GM06990 (cell line): Measurements from ENCODE around the gene RAP1GAP2.
"Not testable (repeated sequence)": the region's sequence is repeated elsewhere in the genome, so short reads cannot be mapped to it uniquely, and the experiment has no call there.

Experiments
- DNase-seq: peaks from one replicate; pipeline ENCODE4 v3.0.0-alpha.2; 2011; ENCODE audit not compliant: insufficient read length; ENCODE audit errors: extremely low read depth
- H3K27me3 ChIP-seq: replicated peaks from 2 replicates; pipeline ENCODE4 v1.6.0; 2011; ENCODE audit warnings: low read length; ENCODE audit not compliant: control insufficient read depth, insufficient read depth
- H3K36me3 ChIP-seq: 2 replicates; pipeline ENCODE4 v1.5.1; 2011; ENCODE audit warnings: low read length; ENCODE audit not compliant: control insufficient read depth, insufficient read depth
- H3K4me3 ChIP-seq: replicated peaks from 2 replicates; pipeline ENCODE4 v1.5.1; 2011; ENCODE audit warnings: low read depth, mild to moderate bottlenecking, control low read depth, low read length
- CTCF ChIP-seq: IDR thresholded peaks from 2 replicates; pipeline ENCODE4 v1.5.1; 2011; ENCODE audit warnings: low read length, control low read depth, mild to moderate bottlenecking, inconsistent platforms; ENCODE audit not compliant: insufficient read depth, poor library complexity, severe bottlenecking

The RAP1GAP2 gene

GRCh38 chr17:2814049-2814448 lies 17.8 kb downstream of the RAP1GAP2 start:
- Histone ChIP-seq H3K4me3 (peak overlapping the region; percentile 47), H3K36me3 (no peaks in the 10 kb centered on the region), H3K27me3 (no peaks in the 10 kb centered on the region; the same call in 1 of the 2 replicates)
- no peak for TF ChIP-seq CTCF
- no peak for DNase-seq

- no peak for TF ChIP-seq CTCF
- Histone ChIP-seq H3K36me3 (no peaks in the 10 kb centered on the region), H3K4me3 (peak overlapping the region; percentile 47), H3K27me3 (no peaks in the 10 kb centered on the region)
- peak; percentile 84 for DNase-seq
These were observed 18.5 kb downstream of the RAP1GAP2 start for GRCh38 chr17:2814481-2815341.

GRCh38 chr17:2815781-2816185 lies 19.5 kb downstream of the RAP1GAP2 start:
- DNase-seq = no peak
- Histone ChIP-seq H3K36me3 (no peaks in the 10 kb centered on the region), H3K4me3 (no peak overlapping the region), H3K27me3 (no peaks in the 10 kb centered on the region)
- no peak for TF ChIP-seq CTCF

- Histone ChIP-seq H3K4me3 (no peak overlapping the region), H3K27me3 (no peaks in the 10 kb centered on the region), H3K36me3 (no peaks in the 10 kb centered on the region)
- DNase-seq = no peak
- TF ChIP-seq CTCF = no peak
These were observed 20.4 kb downstream of the RAP1GAP2 start for GRCh38 chr17:2816688-2817087.

- not testable (repeated sequence) for H3K27me3 ChIP-seq, DNase-seq, H3K36me3 ChIP-seq, H3K4me3 ChIP-seq
These were observed 23.1 kb downstream of the RAP1GAP2 start for GRCh38 chr17:2819294-2819693.

- H3K27me3 ChIP-seq = no peaks in the 10 kb centered on the region
- no peak overlapping the region for H3K4me3 ChIP-seq
- TF ChIP-seq CTCF = no peak
- no peak for DNase-seq
- H3K36me3 ChIP-seq = no peaks in the 10 kb centered on the region
These were observed 23.8 kb downstream of the RAP1GAP2 start for GRCh38 chr17:2819921-2820501.
